Right kidney (tissue), 1 donor: ENCODE data around the gene TRIM3.

Source experiments
- DNase-seq: peaks from one replicate; pipeline ENCODE4 v3.0.0-alpha.2; 2016

Gene TRIM3

GRCh38 chr11:6481012-6481923 is 7.5 kb upstream of the TRIM3 start, which contains the start of the genes ARFIP2 and TIMM10B:
ARFIP2 (minus strand) TSS chr11:6481331; CDS start chr11:6480421, 910 bp downstream.
TIMM10B (plus strand) TSS chr11:6481501; CDS start chr11:6481517, 16 bp downstream.
- peak; percentile 84 for DNase-seq

- DNase-seq: no peak
Observed at GRCh38 chr11:6480299-6480914, 6.7 kb upstream of the TRIM3 start.

GRCh38 chr11:6476571-6476970 is 2.8 kb upstream of the TRIM3 start:
- no peak for DNase-seq

- no peak for DNase-seq
Observed at GRCh38 chr11:6475936-6476335, 2.2 kb upstream of the TRIM3 start.

- DNase-seq: no peak
Observed at GRCh38 chr11:6474806-6475500, 1.2 kb upstream of the TRIM3 start.

GRCh38 chr11:6474413-6474792 is 662 bp upstream of the TRIM3 start:
- DNase-seq: no peak

- DNase-seq: no peak
Observed at GRCh38 chr11:6472934-6473333, 807 bp downstream of the TRIM3 start.

GRCh38 chr11:6469599-6469998 is 4.1 kb downstream of the TRIM3 start:
- DNase-seq: no peak

- DNase-seq: peak; percentile 70
Observed at GRCh38 chr11:6468712-6469495, 4.8 kb downstream of the TRIM3 start.

GRCh38 chr11:6459099-6459450 is 14.7 kb downstream of the TRIM3 start:
- DNase-seq: no peak

GRCh38 chr11:6458352-6459098 is 15.2 kb downstream of the TRIM3 start:
- no peak for DNase-seq

GRCh38 chr11:6457581-6458320 is 16.0 kb downstream of the TRIM3 start:
- DNase-seq: no peak

- no peak for DNase-seq
Observed at GRCh38 chr11:6456361-6457073, 17.2 kb downstream of the TRIM3 start.

GRCh38 chr11:6455070-6455469 is 18.7 kb downstream of the TRIM3 start:
- no peak for DNase-seq

- no peak for DNase-seq
Observed at GRCh38 chr11:6453152-6453551, 20.6 kb downstream of the TRIM3 start.

GRCh38 chr11:6452219-6452618 is 21.5 kb downstream of the TRIM3 start:
- DNase-seq: no peak

- DNase-seq: no peak
Observed at GRCh38 chr11:6448574-6448973, 25.2 kb downstream of the TRIM3 start.

- peak; percentile 21 for DNase-seq
Observed at GRCh38 chr11:6443269-6444003, 30.3 kb downstream of the TRIM3 start.

GRCh38 chr11:6442441-6442840 is 31.3 kb downstream of the TRIM3 start:
- DNase-seq: no peak
